GM12875 (cell line): ENCODE data around the gene PXN.

Experiments
- H3K4me3 ChIP-seq: one replicate; pipeline ENCODE4 v1.5.1; 2011; ENCODE audit warnings: low read depth, low read length, control low read depth
- CTCF ChIP-seq: IDR thresholded peaks from 2 replicates; pipeline ENCODE4 v1.5.1; 2011; ENCODE audit warnings: low read depth, mild to moderate bottlenecking, control low read depth, inconsistent platforms, low read length, moderate library complexity, borderline replicate concordance; ENCODE audit not compliant: insufficient read depth

The PXN gene

GRCh38 chr12:120175537-120175936 lies 90.0 kb downstream of the PXN start:
- no peak for TF ChIP-seq CTCF
- no peak overlapping the region for H3K4me3 ChIP-seq

- no peak for TF ChIP-seq CTCF
- H3K4me3 ChIP-seq: no peak overlapping the region
Observed at GRCh38 chr12:120175062-120175461, 90.5 kb downstream of the PXN start.

- TF ChIP-seq CTCF: no peak
- H3K4me3 ChIP-seq: no peak overlapping the region
Observed at GRCh38 chr12:120172053-120172452, 93.5 kb downstream of the PXN start.

GRCh38 chr12:120170631-120171030 lies 94.9 kb downstream of the PXN start:
- TF ChIP-seq CTCF: no peak
- H3K4me3 ChIP-seq: no peak overlapping the region

- H3K4me3 ChIP-seq: no peak overlapping the region
- no peak for TF ChIP-seq CTCF
Observed at GRCh38 chr12:120169946-120170345, 95.6 kb downstream of the PXN start.

- TF ChIP-seq CTCF: no peak
- no peak overlapping the region for H3K4me3 ChIP-seq
Observed at GRCh38 chr12:120168337-120168736, 97.2 kb downstream of the PXN start.

GRCh38 chr12:120167529-120168095 lies 97.9 kb downstream of the PXN start:
- H3K4me3 ChIP-seq: no peak overlapping the region

More at GRCh38 chr12:120167529-120168095, 97.9 kb downstream of the PXN start:
- TF ChIP-seq CTCF: no peak
